GOT3 (cell line): ENCODE data around the gene KLF2.
"Not testable (repeated sequence)": the region's sequence is repeated elsewhere in the genome, so short reads cannot be mapped to it uniquely, and the experiment has no call there.

Source experiments
- DNase-seq: peaks from one replicate; lab custom pipeline; 2025; ENCODE audit warnings: mixed read lengths; lab: John Stamatoyannopoulos, UW

Gene KLF2

GRCh38 chr19:16324384-16325160 is at the start of gene KLF2:
TSS of gene KLF2 (plus strand) at chr19:16324826. CDS start at chr19:16324924, 98 bp downstream.
- DNase-seq: peak; percentile 72

GRCh38 chr19:16280306-16280705 is 44.3 kb upstream of the KLF2 start:
- no peak for DNase-seq

GRCh38 chr19:16281743-16282142 is 42.9 kb upstream of the KLF2 start:
- DNase-seq: no peak

GRCh38 chr19:16283210-16284061 is 41.2 kb upstream of the KLF2 start:
- DNase-seq: no peak

GRCh38 chr19:16284505-16284904 is 40.1 kb upstream of the KLF2 start:
- no peak for DNase-seq

GRCh38 chr19:16285079-16285478 is 39.5 kb upstream of the KLF2 start:
- DNase-seq: not testable (repeated sequence)

GRCh38 chr19:16285769-16286498 is 38.7 kb upstream of the KLF2 start:
- no peak for DNase-seq

- no peak for DNase-seq
Measured at GRCh38 chr19:16288544-16288943, 36.1 kb upstream of the KLF2 start.

GRCh38 chr19:16289594-16289993 is 35.0 kb upstream of the KLF2 start:
- DNase-seq: no peak

GRCh38 chr19:16290692-16291091 is 33.9 kb upstream of the KLF2 start:
- no peak for DNase-seq

GRCh38 chr19:16293118-16294091 is 31.2 kb upstream of the KLF2 start:
- DNase-seq: peak; percentile 26

GRCh38 chr19:16295057-16295456 is 29.6 kb upstream of the KLF2 start:
- no peak for DNase-seq

- no peak for DNase-seq
Measured at GRCh38 chr19:16296713-16297112, 27.9 kb upstream of the KLF2 start.

GRCh38 chr19:16297575-16298178 is 26.9 kb upstream of the KLF2 start:
- DNase-seq: no peak

GRCh38 chr19:16298334-16298733 is 26.3 kb upstream of the KLF2 start:
- DNase-seq: no peak

GRCh38 chr19:16301999-16302694 is 22.5 kb upstream of the KLF2 start:
- DNase-seq: no peak

- DNase-seq: no peak
Measured at GRCh38 chr19:16303755-16304154, 20.9 kb upstream of the KLF2 start.

GRCh38 chr19:16304511-16304910 is 20.1 kb upstream of the KLF2 start:
- DNase-seq: not testable (repeated sequence)

- not testable (repeated sequence) for DNase-seq
Measured at GRCh38 chr19:16305060-16305459, 19.6 kb upstream of the KLF2 start.
